Ishikawa (cell line): ENCODE data around the gene C15orf61.

Experiments used
- REST ChIP-seq: IDR thresholded peaks from 2 replicates; pipeline ENCODE4 v1.6.1; 2012; ENCODE audit warnings: low read depth, mild to moderate bottlenecking
- TEAD4 ChIP-seq: IDR thresholded peaks from 2 replicates; pipeline ENCODE4 v1.6.1; 2012

- TF ChIP-seq REST (no peak), TEAD4 (no peak)
Measured at GRCh38 chr15:67550522-67550921, 29.6 kb downstream of the C15orf61 start.
